GM19035 (cell line): ENCODE results near the gene CD200R1.
"Not testable (repeated sequence)": the region's sequence is repeated elsewhere in the genome, so short reads cannot be mapped to it uniquely, and the experiment has no call there.

Source experiments
- ATAC-seq: cut with Tn5 transposase; IDR thresholded peaks from one replicate; pipeline ENCODE4 v1.9.1; 2021; ENCODE audit not compliant: unreplicated experiment

The CD200R1 gene

GRCh38 chr3:112976001-112976400 is 1.1 kb upstream of the CD200R1 start:
- ATAC-seq, result no peak

- ATAC-seq, result no peak
Measured at GRCh38 chr3:112974178-112974517, 755 bp downstream of the CD200R1 start.

- peak; percentile 88 for ATAC-seq
Measured at GRCh38 chr3:112973325-112974177, 1.4 kb downstream of the CD200R1 start.

- no peak for ATAC-seq
Measured at GRCh38 chr3:112972158-112972557, 2.7 kb downstream of the CD200R1 start.

- ATAC-seq, result no peak
Measured at GRCh38 chr3:112967828-112968227, 7.1 kb downstream of the CD200R1 start.

- no peak for ATAC-seq
Measured at GRCh38 chr3:112967425-112967824, 7.5 kb downstream of the CD200R1 start.

- ATAC-seq, result no peak
Measured at GRCh38 chr3:112966633-112967032, 8.3 kb downstream of the CD200R1 start.

GRCh38 chr3:112965656-112966055 is 9.2 kb downstream of the CD200R1 start:
- ATAC-seq, result no peak

GRCh38 chr3:112963683-112964082 is 11.2 kb downstream of the CD200R1 start:
- no peak for ATAC-seq

GRCh38 chr3:112958811-112959560 is 15.9 kb downstream of the CD200R1 start:
- ATAC-seq, result peak; percentile 73

GRCh38 chr3:112956351-112956750 is 18.6 kb downstream of the CD200R1 start:
- no peak for ATAC-seq

GRCh38 chr3:112948346-112948838 is 26.5 kb downstream of the CD200R1 start:
- no peak for ATAC-seq

- ATAC-seq, result no peak
Measured at GRCh38 chr3:112931736-112932521, 43.0 kb downstream of the CD200R1 start.

- no peak for ATAC-seq
Measured at GRCh38 chr3:112930771-112931170, 44.1 kb downstream of the CD200R1 start.

GRCh38 chr3:112925969-112926368 is 48.9 kb downstream of the CD200R1 start:
- no peak for ATAC-seq

- no peak for ATAC-seq
Measured at GRCh38 chr3:112925560-112925959, 49.3 kb downstream of the CD200R1 start.

GRCh38 chr3:112919541-112919940 is 55.4 kb downstream of the CD200R1 start:
- ATAC-seq, result not testable (repeated sequence)

GRCh38 chr3:112908252-112908651 is 66.7 kb downstream of the CD200R1 start:
- peak; percentile 98 for ATAC-seq

GRCh38 chr3:112904786-112905185 is 70.1 kb downstream of the CD200R1 start:
- no peak for ATAC-seq

GRCh38 chr3:112900113-112900512 is 74.8 kb downstream of the CD200R1 start:
- no peak for ATAC-seq

GRCh38 chr3:112897791-112898190 is 77.1 kb downstream of the CD200R1 start:
- no peak for ATAC-seq
